NCI-H2196 (cell line): ENCODE measurements around the gene CCR1.

ENCODE experiments used
- DNase-seq: peaks from one replicate; lab custom pipeline; 2025; ENCODE audit not compliant: unreplicated experiment; lab: John Stamatoyannopoulos, UW

The CCR1 gene

GRCh38 chr3:46208167-46208704 is at the start of gene CCR1:
Gene CCR1 (minus strand): TSS chr3:46208313. CDS start chr3:46204313, 4,000 bp downstream.
- no peak for DNase-seq

- DNase-seq: no peak
Measured at GRCh38 chr3:46252980-46253379, 44.9 kb upstream of the CCR1 start.

GRCh38 chr3:46245146-46245545 is 37.0 kb upstream of the CCR1 start:
- no peak for DNase-seq

- no peak for DNase-seq
Measured at GRCh38 chr3:46243560-46243959, 35.4 kb upstream of the CCR1 start.

GRCh38 chr3:46242120-46242519 is 34.0 kb upstream of the CCR1 start, which contains the start of gene CCR3:
Gene CCR3 (plus strand): TSS chr3:46242460. CDS start chr3:46265159, 22,699 bp downstream.
- DNase-seq: no peak

- no peak for DNase-seq
Measured at GRCh38 chr3:46239952-46240351, 31.8 kb upstream of the CCR1 start.

GRCh38 chr3:46239301-46239938 is 31.3 kb upstream of the CCR1 start:
- DNase-seq: no peak

- no peak for DNase-seq
Measured at GRCh38 chr3:46238386-46238785, 30.3 kb upstream of the CCR1 start.

- no peak for DNase-seq
Measured at GRCh38 chr3:46236294-46237054, 28.4 kb upstream of the CCR1 start.

GRCh38 chr3:46235425-46235824 is 27.3 kb upstream of the CCR1 start:
- DNase-seq: no peak

GRCh38 chr3:46233194-46233593 is 25.1 kb upstream of the CCR1 start:
- DNase-seq: no peak

- DNase-seq: no peak
Measured at GRCh38 chr3:46231323-46231722, 23.2 kb upstream of the CCR1 start.

- DNase-seq: no peak
Measured at GRCh38 chr3:46228260-46229242, 20.4 kb upstream of the CCR1 start.

GRCh38 chr3:46222435-46223161 is 14.5 kb upstream of the CCR1 start:
- no peak for DNase-seq

- DNase-seq: no peak
Measured at GRCh38 chr3:46221938-46222337, 13.8 kb upstream of the CCR1 start.

GRCh38 chr3:46221391-46221790 is 13.3 kb upstream of the CCR1 start:
- DNase-seq: no peak

GRCh38 chr3:46218196-46218709 is 10.1 kb upstream of the CCR1 start:
- no peak for DNase-seq

- DNase-seq: no peak
Measured at GRCh38 chr3:46215810-46216414, 7.8 kb upstream of the CCR1 start.

- DNase-seq: peak; percentile 33
Measured at GRCh38 chr3:46214751-46215352, 6.7 kb upstream of the CCR1 start.
